Gastroesophageal sphincter (tissue), 3 donors: Measurements from ENCODE around the gene EPAS1.

ENCODE experiments used
- CTCF ChIP-seq, 4 experiments: fragments of 200-600 bp in 2 of 4; fragments of 450-650 bp in 2 of 4; sonication (generic) in 1 of 4; IDR thresholded peaks; one replicate each; pipeline ENCODE4 v1.5.1; 2017 to 2019; ENCODE audit warnings: antibody characterized with exemption in 4 of 4, mild to moderate bottlenecking in 2 of 4, moderate library complexity in 2 of 4
- EP300 ChIP-seq: sonication (generic); formaldehyde crosslinking; IDR thresholded peaks from one replicate; pipeline ENCODE4 v1.6.1; 2017; ENCODE audit warnings: antibody characterized with exemption, mild to moderate bottlenecking

DNA sequence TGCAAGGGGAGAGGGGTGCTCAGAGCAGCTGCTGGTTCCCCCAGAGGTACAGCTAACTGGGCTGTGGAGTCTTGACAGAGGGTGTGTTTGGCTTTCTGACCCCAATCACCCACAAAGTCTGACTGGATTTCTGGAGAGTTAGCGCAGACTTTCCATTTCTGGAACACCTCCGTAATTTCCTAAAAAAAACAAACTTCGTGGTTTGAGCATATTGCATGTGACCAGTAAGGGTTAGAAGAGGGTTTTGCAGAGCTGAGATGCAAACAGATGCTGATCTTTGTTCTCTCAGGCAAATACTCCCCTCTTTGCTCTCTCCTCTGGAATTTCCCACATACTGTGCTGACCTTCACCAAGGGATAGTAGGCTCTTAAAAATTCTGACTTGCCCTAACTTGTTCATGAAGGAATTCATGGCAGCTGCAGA, 137.7 kb downstream of the EPAS1 start:
- no peak for TF ChIP-seq CTCF (IDR thresholded peaks at IDR 0.05)
- TF ChIP-seq EP300: no peak
